H1 (cell line): ENCODE measurements around the gene SMIM9. TPM values are rescaled to one million over a fixed set of nuclear protein-coding genes. Genes with fewer than 3 reads are reported as not detected.

Experiments
- MAFK ChIP-seq: IDR thresholded peaks from 2 replicates; pipeline ENCODE4 v1.6.1; 2012; ENCODE audit warnings: low read depth, mild to moderate bottlenecking, improper control_type of control experiment, low read length
- RFX5 ChIP-seq: IDR thresholded peaks from 2 replicates; pipeline ENCODE4 v1.6.1; 2011; ENCODE audit warnings: low read depth, low read length, improper control_type of control experiment, borderline replicate concordance
- polyA plus RNA-seq, 7 experiments: library from polyadenylated mRNA; depleted of rRNA in 3 of 7; stranded (reverse) in 5 of 7; unstranded in 2 of 7; fragments of >200 nt in 5 of 7; fragments of 200-250 nt in 2 of 7; gene quantifications; 1 replicate in 5 of 7; 2 replicates in 1 of 7; 4 replicates in 1 of 7; pipeline versions ENCODE4 v1.2.1 to v1.2.3, GENCODE V29; 2011 to 2013; ENCODE audit warnings: missing spikeins in 2 of 7, mixed read lengths in 2 of 7
- total RNA-seq: library from RNA; stranded (reverse); fragmentation: NEBNext Ultra II Directional; extraction: Animal tissue kit (Norgen Biotek cat#: 25700); gene quantifications from 2 replicates; pipeline ENCODE4 v1.2.1, GENCODE V29; 2021

SMIM9 gene
- total and polyA plus RNA-seq, 2 of the 8 experiments (the other 6 are each of a cell fraction or from before 2014, with no cell fraction given), result not detected

- TF ChIP-seq MAFK (no peak), RFX5 (no peak)
Measured at GRCh38 chrX:154819771-154820341, 14.6 kb downstream of the SMIM9 start (continued).
